ENCODE data around the gene HSD17B2.

The HSD17B2 gene

DNA sequence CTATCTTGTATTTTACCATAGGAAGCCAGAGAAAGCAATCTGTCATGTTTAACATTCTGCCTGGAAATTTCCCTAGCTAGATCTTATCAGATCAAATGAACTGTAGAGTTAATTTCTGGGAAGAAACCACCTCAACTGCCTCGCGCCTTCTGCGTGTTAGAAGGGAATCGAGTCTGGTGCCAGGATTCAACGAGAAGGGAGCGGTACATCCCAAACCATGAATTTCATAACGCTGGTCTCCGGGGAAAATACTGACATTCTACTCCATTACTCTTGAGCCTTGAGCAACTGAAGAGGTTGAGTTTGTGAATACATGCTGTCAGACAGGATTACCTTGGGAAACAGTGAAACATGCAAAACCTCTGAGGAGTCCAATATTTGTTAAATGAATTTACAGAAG is 99.8 kb downstream of the HSD17B2 start:
- 0 out of 2 replicates have a peak, but pooled peaks cover 6% of the 10 kb centered on the region for H3K36me3 ChIP-seq (ENCODE audit: insufficient read depth, low read length)
- H3K9me3 ChIP-seq (ENCODE audit: low read length): no peaks in the 10 kb centered on the region
- no peaks in the 10 kb centered on the region for H3K79me2 ChIP-seq (ENCODE audit: insufficient read depth, low read length)
- no peaks in the 10 kb centered on the region for H3K9me2 ChIP-seq (ENCODE audit: low read depth, low read length)
- H3K27ac ChIP-seq (ENCODE audit: low read depth, low read length, poor library complexity, severe bottlenecking): no peak overlapping the region
- TF ChIP-seq, protein P1, sequence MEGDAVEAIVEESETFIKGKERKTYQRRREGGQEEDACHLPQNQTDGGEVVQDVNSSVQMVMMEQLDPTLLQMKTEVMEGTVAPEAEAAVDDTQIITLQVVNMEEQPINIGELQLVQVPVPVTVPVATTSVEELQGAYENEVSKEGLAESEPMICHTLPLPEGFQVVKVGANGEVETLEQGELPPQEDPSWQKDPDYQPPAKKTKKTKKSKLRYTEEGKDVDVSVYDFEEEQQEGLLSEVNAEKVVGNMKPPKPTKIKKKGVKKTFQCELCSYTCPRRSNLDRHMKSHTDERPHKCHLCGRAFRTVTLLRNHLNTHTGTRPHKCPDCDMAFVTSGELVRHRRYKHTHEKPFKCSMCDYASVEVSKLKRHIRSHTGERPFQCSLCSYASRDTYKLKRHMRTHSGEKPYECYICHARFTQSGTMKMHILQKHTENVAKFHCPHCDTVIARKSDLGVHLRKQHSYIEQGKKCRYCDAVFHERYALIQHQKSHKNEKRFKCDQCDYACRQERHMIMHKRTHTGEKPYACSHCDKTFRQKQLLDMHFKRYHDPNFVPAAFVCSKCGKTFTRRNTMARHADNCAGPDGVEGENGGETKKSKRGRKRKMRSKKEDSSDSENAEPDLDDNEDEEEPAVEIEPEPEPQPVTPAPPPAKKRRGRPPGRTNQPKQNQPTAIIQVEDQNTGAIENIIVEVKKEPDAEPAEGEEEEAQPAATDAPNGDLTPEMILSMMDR (IDR thresholded peaks at IDR 0.05; ENCODE audit: low read length): no peak
- no peak for TF ChIP-seq EZH2 (IDR thresholded peaks at IDR 0.05; ENCODE audit: borderline replicate concordance, low read length)
- no peaks in the 10 kb centered on the region for H4K20me1 ChIP-seq (ENCODE audit: insufficient read depth, low read length)
- no peaks in the 10 kb centered on the region for H3K27me3 ChIP-seq (ENCODE audit: insufficient read depth, low read length)
- H3K4me2 ChIP-seq (ENCODE audit: low read length): no peak overlapping the region
- H3K4me1 ChIP-seq (ENCODE audit: insufficient read depth, low read length, severe bottlenecking): no peaks in the 10 kb centered on the region
- H3F3A ChIP-seq (ENCODE audit: insufficient read depth, low read length): no peaks in the 10 kb centered on the region
- H3K9ac ChIP-seq (ENCODE audit: low read length): no peak overlapping the region
- H2AFZ ChIP-seq (ENCODE audit: low read length): no peak overlapping the region
- H3K4me3 ChIP-seq (ENCODE audit: low read depth, low read length, poor library complexity, severe bottlenecking): no peak overlapping the region

DNA sequence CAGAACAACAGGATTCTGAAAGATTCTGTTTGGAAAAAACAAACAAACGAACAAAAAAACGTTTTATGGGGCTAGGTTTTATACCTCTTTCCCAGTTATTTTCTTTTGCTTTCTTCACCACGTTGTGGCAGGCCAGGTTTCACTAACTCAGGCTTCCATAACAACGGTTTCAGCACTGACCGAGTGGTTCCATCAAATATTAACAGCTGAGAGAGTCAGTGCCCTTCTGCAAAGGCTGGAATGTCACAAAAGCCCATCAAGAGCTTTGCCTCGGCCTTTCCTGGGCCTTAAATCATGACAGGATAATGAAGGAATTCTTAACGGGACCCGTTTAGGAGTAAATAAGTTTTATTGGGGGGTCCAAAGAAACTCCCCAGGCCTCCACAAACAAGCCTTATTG is 100.8 kb downstream of the HSD17B2 start:
- no peak overlapping the region for H3K27ac ChIP-seq (ENCODE audit: low read depth, low read length, poor library complexity, severe bottlenecking)
- H3K79me2 ChIP-seq (ENCODE audit: insufficient read depth, low read length): no peaks in the 10 kb centered on the region
- no peaks in the 10 kb centered on the region for H3K27me3 ChIP-seq (ENCODE audit: insufficient read depth, low read length)
- no peaks in the 10 kb centered on the region for H4K20me1 ChIP-seq (ENCODE audit: insufficient read depth, low read length)
- no peak for TF ChIP-seq EZH2 (IDR thresholded peaks at IDR 0.05; ENCODE audit: borderline replicate concordance, low read length)
- TF ChIP-seq, protein P1 (IDR thresholded peaks at IDR 0.05; ENCODE audit: low read length): no peak
- H3K9me2 ChIP-seq (ENCODE audit: low read depth, low read length): no peaks in the 10 kb centered on the region
- H3F3A ChIP-seq (ENCODE audit: insufficient read depth, low read length): no peaks in the 10 kb centered on the region
- no peak overlapping the region for H3K4me2 ChIP-seq (ENCODE audit: low read length)
- no peak overlapping the region for H3K4me3 ChIP-seq (ENCODE audit: low read depth, low read length, poor library complexity, severe bottlenecking)
- no peak overlapping the region for H2AFZ ChIP-seq (ENCODE audit: low read length)
- H3K9ac ChIP-seq (ENCODE audit: low read length): no peak overlapping the region
- 0 out of 2 replicates have a peak, but pooled peaks cover 6% of the 10 kb centered on the region for H3K36me3 ChIP-seq (ENCODE audit: insufficient read depth, low read length)
- H3K9me3 ChIP-seq (ENCODE audit: low read length): no peaks in the 10 kb centered on the region
- H3K4me1 ChIP-seq (ENCODE audit: insufficient read depth, low read length, severe bottlenecking): no peaks in the 10 kb centered on the region

DNA sequence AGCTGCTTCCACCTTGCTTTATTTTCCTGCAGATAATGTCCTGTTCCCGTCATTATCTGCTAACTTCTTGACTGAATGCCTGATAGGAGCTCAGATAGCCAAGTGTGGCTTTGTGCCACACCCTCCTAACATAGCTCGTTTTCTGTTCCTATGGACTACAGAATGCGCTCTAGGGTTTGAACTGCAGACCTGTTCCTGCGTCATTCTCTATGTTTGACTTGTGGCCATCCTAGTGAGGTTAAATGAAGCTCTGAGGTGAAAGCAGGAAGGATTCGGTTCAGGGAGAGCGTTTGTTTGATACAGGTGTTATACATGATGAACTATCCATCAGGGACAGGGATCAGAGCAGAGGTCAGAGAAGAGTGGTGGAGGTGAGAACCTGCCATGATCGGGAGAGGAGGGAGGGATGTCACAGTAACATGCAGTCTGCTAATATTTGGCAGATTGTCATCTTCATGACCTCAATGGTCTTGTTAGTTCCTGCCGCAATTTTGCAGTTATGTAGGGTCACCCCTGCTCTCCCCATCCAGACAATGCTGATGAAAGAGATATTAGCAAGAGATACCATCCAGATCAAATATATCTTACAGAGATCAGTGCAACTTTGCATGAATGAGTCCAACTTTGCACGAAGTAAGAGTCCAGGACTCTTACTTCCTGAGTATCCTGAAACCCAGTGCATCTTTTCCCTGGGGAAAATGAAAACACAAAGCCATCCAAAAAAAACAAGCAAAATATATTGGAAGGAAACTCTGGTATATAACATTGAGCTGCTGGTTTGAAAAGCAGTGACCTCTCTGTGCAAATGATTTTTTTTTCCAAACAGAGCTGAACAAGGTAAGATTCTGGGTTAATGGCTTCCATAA is 102.1 kb downstream of the HSD17B2 start:
- Histone ChIP-seq H3F3A (ENCODE audit: insufficient read depth, low read length) (no peaks in the 10 kb centered on the region), H2AFZ (ENCODE audit: low read length) (no peak overlapping the region), H4K20me1 (ENCODE audit: insufficient read depth, low read length) (no peaks in the 10 kb centered on the region), H3K9me2 (ENCODE audit: low read depth, low read length) (no peaks in the 10 kb centered on the region), H3K79me2 (ENCODE audit: insufficient read depth, low read length) (no peaks in the 10 kb centered on the region), H3K9me3 (ENCODE audit: low read length) (no peaks in the 10 kb centered on the region), H3K4me2 (ENCODE audit: low read length) (no peak overlapping the region), H3K27ac (ENCODE audit: low read depth, low read length, poor library complexity, severe bottlenecking) (no peak overlapping the region), H3K4me3 (ENCODE audit: low read depth, low read length, poor library complexity, severe bottlenecking) (no peak overlapping the region), H3K27me3 (ENCODE audit: insufficient read depth, low read length) (no peaks in the 10 kb centered on the region), H3K36me3 (ENCODE audit: insufficient read depth, low read length) (0 out of 2 replicates have a peak, but pooled peaks cover 6% of the 10 kb centered on the region), H3K4me1 (ENCODE audit: insufficient read depth, low read length, severe bottlenecking) (no peaks in the 10 kb centered on the region), H3K9ac (ENCODE audit: low read length) (no peak overlapping the region)
- TF ChIP-seq, protein P1 (IDR thresholded peaks at IDR 0.05; ENCODE audit: low read length): no peak
- TF ChIP-seq EZH2 (IDR thresholded peaks at IDR 0.05; ENCODE audit: borderline replicate concordance, low read length): no peak
